Fibroblast of skin of right biceps (primary cell): ENCODE data around the gene EIF1.

Source experiments
- DNase-seq: peaks from one replicate; pipeline ENCODE4 v3.0.0-alpha.2; 2013

Gene EIF1

DNA sequence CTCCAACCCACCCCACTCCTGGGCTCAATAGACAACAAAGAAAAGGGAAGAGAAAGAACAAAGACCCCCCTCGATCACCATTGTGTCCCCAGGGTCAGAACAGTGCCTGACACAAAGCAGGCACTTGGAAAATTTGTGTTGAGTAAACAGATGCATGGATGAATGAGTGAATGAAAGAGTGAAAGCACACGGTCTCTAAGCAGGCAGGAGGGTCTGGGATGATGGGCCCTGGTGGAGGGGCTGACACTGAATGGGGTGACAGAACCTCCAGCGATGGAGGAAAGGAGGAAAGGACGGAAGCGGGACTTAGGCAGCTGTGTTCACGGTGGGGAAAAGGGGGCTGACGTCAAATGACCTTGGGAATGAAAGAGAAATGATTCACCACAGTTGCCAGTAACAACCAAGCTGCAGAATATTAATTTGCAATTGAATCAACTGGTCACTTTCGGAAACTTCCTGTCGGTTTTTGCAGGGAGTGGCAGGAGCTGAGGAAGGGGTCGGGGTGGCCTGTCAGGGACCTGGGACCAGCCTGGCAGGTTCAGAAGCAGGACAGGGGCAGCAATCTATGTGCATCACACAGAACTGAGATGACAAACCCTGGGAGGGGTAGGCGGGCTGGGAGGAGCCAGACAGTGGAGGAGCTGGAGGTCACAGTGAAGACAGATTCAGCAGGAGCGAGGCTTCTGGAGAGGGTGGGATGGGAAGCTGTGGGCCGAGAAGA lies 16.7 kb downstream of the EIF1 start:
- peak; percentile 36 for DNase-seq

DNA sequence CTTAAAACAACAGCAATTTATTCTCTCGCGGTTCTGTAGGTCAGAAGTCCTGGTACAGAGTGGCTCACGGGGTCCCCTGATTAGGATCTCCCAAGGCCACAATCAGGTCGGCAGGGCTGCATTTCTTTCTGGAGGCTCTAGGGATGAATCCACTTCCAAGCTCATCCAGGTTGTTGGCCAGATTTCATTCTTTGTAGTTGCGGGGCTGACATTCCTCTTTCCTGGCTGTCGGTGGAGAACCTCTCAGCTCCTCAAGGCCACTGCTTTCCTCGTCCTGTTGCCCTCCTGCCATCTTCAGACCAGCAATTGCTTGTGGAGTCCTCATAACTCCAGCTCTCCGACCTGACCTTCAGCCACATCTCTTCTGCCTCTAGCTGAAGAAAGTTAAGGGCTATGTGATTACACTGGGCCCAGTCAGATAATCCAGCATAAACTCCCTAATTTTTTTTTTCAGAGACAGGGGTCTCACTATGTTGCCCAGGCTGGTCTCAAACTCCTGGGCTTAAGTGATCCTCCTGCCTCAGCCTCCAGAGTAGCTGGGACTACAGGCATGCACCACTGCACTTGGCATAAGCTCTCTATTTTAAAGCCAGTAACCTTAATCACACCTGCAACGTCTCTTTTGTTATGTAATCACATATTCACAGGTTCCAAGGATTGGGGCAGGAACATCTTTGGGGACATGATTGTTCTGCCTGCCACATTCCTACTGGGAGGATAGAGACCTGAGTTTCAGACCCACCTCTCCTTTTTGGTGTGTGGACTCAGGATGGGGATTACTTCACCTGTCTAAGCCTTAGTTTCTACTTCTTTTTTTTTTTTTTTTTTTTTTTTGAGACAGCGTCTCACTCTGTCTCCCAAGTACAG lies 19.4 kb downstream of the EIF1 start:
- DNase-seq, result no peak

DNA sequence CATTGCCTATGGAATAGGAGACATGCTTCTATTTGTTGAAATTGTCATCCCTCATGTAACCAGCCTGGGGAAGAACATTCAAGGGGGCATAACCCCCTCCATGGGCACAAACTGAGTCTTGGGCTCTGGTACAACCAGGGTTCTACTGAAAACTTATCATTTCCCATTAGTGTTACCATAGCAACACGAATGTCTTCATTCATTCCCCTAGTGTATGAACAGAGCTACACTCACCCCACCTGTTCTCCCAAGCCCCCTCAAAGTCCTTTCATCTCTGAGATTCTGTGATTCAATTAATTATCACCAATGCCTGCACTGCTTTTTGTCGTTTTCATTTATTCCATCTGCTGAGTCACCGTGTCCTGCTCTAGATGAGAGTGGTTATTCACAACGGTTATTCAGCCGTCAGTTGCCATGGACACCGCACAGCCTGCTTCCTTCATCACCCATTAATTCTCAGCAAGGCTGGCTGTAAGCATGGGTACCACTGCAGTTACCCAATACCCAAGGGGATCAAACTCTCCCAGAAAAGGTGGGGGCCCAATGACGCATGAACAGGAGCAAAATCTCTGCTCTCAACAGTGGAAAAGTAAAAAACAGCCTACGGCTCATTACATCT lies 21.9 kb downstream of the EIF1 start:
- DNase-seq, result peak; percentile 73

DNA sequence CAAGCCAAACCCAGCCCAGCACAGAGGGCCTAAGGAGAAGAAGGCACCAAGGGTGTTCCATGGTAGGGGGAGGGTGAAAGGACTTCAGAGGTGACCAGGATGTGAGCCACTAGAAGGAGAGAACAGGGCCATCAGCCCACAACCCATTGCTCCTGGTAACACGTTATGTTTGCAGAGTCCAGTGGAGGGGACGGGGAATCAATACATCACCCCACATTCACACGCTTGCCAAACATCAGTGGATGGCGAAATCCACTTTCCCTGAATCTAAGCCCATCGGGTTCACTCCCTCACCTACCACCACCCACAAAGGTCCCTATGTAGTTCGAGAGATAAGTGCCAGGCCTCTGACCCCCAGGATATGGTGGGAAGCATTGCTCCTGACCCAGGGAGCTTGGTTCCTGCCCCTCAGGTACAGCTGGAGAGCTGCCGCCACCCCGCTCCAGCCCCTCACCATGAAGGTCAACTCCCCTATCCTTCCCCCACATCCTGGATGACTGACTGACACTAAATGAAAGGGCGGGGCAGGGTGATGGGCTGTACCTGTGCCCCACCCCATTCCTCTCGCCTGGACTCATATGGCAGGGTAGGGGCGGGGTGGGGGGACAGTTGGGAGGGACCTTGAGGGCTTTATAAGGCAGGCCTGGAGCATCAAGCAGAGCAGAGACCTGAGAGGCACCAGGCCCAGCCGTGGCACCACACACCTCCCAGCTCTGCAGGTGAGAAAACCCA lies 23.1 kb downstream of the EIF1 start, which contains the start of gene GAST:
GAST (plus strand) TSS at position 663 of the 732 bp plus-strand sequence. CDS start 3,106 bp downstream, outside the sequence.
- no peak for DNase-seq

DNA sequence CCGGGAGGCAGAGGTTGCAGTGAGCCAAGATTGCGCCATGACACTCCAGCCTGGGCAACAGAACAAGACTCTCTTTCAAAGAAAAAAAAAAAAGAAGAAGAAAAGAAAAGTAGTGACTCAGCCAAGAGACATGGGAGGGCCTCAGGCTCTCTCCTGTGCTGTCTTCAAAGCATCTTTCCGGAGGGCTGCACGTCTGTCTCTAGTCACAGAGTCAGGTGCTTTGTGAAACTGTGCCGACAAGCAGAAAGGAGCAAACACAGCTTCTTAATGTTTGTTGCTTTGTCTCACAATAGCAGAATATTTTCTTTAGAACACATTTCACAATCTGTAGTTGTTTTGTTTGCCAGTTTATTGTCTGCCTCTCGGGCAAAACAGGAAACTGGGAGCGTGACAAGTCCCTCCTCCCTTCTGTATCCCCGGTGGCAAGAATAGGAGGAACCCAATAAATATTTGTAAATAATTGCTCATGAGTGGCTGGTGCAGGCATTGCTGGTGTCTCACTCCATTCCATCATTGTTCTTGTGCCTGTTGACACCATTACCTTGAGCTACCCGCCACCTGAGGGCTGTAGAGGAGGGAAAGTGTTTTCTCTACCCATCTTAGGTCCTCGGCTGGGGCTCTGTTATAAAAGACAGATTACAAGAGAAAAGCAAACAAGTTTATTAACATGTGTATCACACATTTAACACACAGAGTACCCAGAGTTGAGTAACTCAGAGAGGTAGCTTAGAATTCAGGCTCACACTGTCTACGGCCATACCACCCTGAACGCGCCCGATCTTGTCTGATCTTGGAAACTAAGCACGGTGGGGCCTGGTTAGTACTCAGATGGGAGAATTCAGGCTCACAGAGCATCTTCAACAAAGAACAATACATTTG lies 29.0 kb downstream of the EIF1 start:
- DNase-seq, result peak; percentile 9

DNA sequence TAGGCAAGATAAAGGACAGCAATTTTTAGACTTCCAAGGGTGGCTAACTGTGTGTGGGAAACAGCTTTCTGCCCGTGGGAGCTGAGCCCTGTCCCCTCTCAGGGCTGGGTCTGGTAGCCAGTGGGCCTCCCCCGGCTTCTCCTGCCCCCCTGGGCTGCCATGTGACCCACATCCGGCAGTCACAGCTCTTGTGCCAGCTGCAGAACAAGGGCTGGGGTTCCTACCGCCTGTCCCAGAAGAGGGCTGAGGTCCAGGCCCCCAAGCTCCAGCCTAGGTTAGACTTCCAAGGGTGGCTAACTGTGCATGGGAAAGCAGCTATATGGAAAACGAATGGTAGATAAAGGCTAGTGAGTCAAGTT lies 29.6 kb downstream of the EIF1 start:
- DNase-seq, result no peak

DNA sequence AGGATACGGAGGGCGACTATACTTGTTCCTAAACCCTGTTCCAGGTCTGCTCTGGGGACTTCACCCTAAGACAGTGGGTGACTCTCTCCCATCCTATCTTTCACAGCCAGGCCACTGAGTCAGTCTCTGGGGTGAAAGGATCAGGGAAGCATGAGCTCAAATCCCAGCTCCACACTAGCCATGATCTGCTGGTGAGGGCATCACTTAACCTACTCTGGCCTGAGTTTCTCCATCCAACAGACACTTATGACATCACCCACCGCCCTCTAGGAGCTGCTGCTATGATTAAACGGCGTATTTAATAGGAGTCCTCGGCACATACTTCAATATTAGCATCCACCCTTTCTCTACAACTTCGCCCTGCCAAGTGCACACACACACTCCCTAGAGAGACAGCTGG lies 33.5 kb downstream of the EIF1 start:
- DNase-seq, result no peak

DNA sequence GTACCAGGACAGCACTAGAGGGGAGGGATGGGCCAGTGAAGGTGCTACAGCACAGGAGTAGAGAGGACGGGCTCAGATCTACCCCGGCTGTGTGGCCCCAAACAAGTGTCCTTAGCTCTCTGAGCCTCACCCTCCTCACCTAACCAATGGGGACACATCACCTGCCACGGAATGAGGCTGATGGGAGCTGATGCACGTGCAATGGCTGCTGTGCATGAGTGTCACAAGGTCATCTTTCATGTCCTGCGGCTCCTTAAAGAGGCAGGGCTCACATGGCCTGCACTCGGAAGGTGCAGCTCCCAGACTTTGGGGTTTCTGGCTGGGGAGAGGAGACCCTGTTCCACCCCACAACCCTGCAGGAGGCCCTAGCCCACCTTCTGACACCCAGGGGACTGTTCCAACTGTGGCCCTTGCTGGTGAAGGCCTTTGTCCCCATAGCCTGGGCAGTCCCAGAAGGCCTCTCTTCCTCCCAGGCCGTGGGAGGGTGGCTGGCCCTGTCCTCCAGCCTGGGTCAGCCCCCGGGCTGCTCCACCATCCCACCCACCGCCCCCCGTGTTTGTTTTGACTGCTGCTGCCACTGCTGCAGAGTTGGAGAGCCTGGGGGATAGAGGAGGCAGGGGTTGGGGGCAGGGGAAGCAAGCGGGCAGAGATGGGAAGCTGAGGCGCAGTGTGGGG lies 35.3 kb downstream of the EIF1 start:
- no peak for DNase-seq

DNA sequence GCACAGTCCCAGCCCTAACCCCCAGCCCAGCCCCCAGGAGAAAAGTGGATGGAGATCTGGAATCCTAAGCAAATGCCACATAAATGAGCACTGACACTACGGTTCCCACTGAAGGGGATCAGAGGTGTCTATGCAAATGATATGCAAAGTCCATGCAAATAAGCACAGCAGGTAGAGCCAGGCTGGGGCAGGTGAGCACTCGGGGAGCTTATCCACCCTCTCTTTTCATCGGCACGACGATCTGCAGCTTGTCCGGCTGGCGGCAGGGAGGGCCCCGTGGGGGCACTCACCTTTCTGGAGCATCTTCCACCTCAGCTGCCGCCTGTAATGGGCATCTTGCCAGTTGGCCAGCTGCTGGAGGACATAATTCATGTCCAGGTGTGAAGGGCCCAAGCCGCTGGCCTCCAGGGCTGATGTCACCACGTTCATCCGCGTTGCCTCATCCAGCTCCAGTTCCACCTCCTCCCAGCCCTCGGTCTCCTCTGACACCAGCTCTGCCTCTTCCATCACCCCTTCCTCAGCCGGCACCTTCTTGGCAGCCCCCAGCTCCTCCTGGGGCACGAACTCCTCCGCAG lies 35.9 kb downstream of the EIF1 start:
- DNase-seq, result no peak

DNA sequence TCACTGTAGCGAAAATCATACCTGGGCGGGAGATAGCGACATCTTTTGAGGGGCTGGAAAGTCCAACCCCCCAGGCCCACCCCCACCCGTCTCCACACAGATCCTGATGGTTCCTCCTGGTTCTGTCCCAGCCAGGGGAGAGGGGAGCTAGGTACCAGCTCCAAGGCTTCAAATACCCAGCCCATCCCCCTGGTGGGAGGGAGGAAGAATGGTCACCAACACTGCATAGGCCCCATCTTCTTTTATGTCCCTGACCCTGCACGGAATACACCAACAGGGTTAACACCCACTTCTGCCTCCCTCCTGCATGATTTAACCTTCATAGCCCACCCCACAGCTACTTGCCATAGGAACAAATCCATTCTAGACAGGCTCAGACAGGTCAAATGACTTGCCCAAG lies 36.4 kb downstream of the EIF1 start:
- no peak for DNase-seq

DNA sequence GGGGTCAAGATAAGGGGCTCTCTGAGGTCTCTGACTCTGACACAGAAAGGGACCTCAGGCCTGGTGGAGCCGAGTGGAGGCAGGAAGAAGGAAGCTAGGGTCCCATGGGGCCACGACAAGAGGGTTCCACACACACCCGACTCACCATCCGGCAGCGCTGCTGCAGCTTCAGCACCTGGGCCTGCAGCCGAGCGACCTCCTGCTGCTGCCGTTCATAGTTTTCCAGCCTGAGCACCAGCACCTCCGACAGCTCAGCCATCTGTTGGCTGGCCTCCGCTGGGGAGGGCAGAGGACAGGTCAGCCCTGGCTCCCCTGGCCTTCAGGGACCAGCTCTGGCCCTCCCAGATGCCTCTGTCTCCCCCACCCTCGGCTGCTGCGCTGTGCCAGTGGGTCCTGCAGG lies 39.4 kb downstream of the EIF1 start:
- DNase-seq, result no peak

DNA sequence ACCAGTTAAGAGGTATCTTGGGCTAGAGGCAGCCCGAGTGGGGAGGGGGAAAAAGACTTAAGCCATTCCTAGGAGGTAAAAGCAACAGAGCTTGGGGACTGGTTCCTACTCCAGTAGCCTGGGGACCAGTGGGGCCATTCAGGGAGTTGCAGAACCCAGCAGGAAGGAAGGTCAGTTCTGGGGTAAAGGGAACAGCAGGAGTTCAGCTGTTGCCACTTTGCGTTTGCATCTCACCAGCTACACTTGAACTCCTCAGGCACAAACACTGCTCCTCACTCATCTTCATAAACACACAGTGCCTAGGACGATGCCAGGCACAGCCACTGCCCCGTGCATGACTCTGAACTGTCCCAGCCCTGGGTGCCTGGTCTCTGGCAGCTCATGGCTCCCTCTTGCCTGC lies 41.8 kb downstream of the EIF1 start:
- DNase-seq, result no peak

DNA sequence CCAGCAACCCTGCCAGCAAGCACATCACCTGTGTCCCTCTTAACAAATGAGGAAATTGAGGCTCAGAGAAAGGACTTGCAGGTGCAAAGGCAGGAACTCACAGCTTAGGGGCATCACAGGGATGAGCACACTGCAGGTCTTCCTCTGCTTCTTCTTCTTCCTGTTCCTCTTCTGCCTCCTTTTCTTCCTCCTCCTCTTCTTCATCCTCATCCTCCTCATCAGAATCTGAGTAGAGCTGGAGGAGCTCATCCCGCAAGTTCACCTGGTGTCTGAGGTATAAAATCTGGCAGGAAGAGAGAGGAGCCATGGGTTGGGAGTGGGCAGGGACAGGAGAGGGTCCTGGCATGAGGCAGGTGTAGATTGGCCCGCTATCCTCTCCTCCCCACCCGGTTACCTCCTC lies 43.2 kb downstream of the EIF1 start:
- DNase-seq, result no peak

DNA sequence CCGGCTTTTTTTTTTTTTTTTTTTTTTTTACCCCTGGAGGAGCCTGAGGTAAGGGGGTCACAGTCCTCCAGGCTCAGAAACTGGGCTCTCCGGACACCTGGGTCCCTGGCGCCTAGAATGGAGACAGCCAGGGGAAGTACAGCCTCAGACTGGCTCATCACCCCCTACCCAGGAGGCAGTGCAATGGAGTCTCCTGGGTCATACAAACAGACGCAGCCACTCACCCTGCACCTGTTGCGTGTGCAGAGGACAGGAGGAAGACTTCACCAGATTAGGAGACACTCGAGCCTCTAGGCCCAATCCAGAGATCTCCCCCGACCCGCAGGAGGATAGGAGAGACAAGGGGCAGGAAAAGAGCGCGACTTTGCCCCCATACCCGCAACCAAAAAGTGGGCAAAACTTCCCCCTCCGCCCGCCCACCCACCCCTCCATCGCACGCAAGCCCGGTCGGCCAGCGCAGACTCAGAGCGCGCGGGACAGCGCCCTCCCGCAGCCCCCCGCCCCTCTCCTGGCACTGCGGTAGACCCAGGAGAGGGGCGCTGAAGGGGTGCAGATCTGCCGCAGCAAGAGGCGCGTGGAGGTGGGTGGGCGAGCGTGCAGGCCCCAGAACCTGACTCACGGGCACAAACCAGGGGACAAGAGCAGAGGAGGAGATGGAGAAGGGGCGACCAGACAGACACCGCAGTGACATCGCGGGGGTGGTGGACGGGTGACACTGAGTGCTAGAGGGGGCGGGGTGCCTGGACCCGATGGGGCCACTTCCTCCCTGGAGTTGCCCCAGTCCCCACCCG lies 44.9 kb downstream of the EIF1 start:
- no peak for DNase-seq

DNA sequence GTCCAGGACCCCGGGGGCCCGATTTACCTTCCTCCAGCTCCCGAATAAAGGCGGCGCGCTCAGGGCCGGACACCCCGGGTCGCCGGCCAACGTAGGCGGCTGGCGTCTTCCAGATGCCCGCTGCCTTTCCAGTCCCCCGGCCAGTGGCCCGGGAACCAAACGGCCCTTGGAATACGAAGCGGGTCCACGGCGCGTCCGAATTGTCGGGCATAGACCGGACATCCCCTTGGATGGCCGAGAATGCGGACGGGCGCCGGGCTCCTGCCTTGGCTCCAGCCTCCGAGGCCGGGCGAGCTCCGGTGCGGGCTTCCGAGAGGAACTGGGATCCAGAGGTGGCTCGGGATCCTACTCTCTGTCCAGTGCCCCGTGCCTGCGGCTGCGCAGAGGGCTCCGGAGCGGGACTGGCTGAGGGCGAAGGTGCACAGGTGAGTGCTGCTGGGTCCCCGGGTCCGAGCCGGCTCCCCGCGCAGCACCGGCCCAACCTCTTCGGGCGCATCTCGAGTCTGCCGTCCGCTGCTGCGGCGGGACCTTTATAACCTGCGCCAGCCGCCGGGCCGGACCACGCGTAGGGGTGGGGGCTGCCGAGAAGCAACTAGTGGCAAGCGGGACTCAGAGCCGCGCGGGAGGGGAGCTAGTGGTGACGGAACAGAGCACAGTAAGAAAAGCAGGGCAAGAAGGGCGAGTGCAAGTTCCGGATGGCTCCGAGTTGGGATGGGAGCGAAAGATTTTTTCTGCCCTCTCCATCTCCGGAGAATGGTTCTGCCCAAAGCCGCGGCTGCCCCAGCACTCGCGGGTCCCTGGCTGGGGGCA lies 45.7 kb downstream of the EIF1 start, which contains the start of gene HAP1:
HAP1 (minus strand) TSS at position 505 of the 810 bp plus-strand sequence; CDS start at position 496, 9 bp downstream.
- peak; percentile 4 for DNase-seq

DNA sequence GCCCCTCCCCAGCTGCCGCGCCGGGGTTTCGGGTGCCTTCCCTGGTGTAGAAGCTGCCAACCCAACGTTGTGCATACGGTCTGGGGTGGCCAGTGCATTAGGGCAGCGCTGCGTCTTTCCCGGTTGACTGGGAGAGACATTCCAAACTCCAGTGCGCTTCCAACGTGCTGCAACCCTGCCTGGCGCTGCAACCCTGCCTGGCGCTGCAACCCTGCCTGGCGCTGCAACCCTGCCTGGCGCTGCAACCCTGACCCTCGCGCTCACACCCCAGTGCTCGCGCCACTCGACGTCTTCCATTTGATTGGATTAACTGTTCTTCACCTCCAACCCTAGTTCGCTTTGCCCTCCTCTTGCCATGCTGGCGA lies 46.2 kb downstream of the EIF1 start:
- DNase-seq, result no peak

DNA sequence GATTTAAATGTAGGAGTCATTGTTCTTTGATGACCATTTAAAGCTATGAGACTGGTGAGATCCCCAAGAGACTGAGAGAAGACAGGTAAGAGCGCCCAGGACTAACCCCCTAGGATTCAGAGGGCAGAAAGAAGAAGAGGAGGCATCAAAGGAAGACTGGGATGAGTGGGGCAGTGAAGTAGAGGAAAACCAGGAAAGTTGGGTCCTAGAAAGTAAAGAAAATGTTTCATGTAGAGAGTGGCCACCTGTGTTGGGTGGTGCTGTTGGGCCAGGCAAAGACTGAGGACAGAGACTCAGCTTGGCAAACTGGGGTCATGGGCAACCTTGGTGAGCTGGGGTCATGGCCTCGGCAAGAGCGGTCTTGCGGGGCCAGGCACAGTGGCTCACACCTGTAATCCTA lies 47.1 kb downstream of the EIF1 start:
- no peak for DNase-seq

DNA sequence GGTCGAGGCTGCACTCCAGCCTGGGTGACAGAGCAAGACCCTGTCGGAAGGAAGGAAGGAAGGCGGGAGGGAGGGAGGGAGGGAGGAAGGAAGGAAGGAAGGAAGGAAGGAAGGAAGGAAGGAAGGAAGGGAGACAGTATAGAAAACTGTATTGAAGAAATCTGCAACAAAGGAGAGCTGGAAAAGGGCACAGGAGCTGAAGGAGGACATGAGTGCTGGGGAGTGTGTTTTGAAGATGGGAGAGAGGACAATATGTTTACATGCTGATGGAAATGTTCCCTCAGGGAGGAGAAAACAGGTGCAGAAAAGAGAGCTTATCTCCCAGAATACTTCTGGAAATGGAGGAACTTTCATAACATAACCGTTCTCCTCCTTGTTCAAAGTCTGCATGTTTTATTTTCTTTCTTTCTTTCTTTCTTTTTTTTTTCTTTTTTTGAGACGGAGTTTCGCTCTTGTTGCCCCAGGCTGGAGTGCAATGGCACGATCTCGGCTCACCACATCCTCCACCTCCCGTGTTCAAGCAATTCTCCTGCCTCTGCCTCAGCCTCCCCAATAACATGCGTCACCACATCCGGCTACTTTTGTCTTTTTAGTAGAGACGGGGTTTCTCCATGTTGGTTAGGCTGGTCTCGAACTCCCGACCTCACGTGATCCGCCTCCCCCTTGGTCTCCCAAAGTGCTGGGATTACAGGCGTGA lies 48.4 kb downstream of the EIF1 start:
- no peak for DNase-seq

DNA sequence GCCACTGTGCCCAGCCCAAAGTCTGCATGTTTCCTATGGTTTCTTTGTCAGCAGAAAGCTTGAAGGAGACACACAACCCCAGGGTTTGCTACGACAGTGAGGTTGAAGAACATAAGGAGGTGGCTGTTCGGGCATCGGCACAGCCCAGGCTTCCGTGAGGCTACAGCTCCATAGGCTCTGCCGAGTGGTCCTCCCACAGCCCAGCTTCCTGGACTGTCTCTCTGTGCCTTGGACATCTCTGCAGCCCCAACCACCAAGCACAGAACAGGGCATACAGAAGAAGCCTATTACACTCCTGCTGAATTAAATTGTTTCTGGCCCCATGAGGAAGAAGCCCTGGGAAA lies 49.0 kb downstream of the EIF1 start:
- DNase-seq, result no peak
